H1 (cell line): Measurements from ENCODE around the gene TPO. TPM values are rescaled to one million over a fixed set of nuclear protein-coding genes. Genes with fewer than 3 reads are reported as not detected.

Experiments used
- CTCF ChIA-PET: fragments of 300-600 bp; sonication (Branson Sonifier 250); formaldehyde crosslinking; loops from one replicate; lab custom pipeline; 2021; ENCODE audit not compliant: partially characterized antibody; lab: Charles Lee
- POLR2A ChIA-PET: fragments of 300-600 bp; sonication (Branson Sonifier 250); formaldehyde crosslinking; loops from one replicate; lab custom pipeline; 2021; ENCODE audit warnings: inconsistent platforms; ENCODE audit not compliant: partially characterized antibody; lab: Charles Lee
- DNase-seq, 2 experiments: peaks; one replicate each; pipeline versions ENCODE4 v3.0.0 to v3.0.0-alpha.2; 2010 to 2022; ENCODE audit warnings: low spot score in 2 of 2, low read depth in 1 of 2, mixed read lengths in 1 of 2
- FAIRE-seq: peaks from 2 replicates; lab custom pipeline; 2011; peaks lifted over from hg19 to GRCh38; lab: Jason Lieb, UNC
- H2AFZ ChIP-seq: 2 replicates; pipeline ENCODE4 v1.8.1; 2012; ENCODE audit warnings: low read length, inconsistent platforms
- H2AK5ac ChIP-seq: 2 replicates; pipeline ENCODE4 v1.6.1; 2013; ENCODE audit warnings: low read depth, low read length
- H2BK120ac ChIP-seq: replicated peaks from 2 replicates; pipeline ENCODE3; 2013; ENCODE audit warnings: low read depth, low read length, inconsistent platforms
- H2BK12ac ChIP-seq: 2 replicates; pipeline ENCODE4 v1.6.1; 2013; ENCODE audit warnings: low read depth, low read length
- H2BK15ac ChIP-seq: 2 replicates; pipeline ENCODE4 v1.6.1; 2013; ENCODE audit warnings: low read length
- H2BK20ac ChIP-seq: 2 replicates; pipeline ENCODE4 v1.6.1; 2013; ENCODE audit warnings: low read length
- H2BK5ac ChIP-seq: 2 replicates; pipeline ENCODE4 v1.6.1; 2013; ENCODE audit warnings: low read depth, low read length
- H3K14ac ChIP-seq: 2 replicates; pipeline ENCODE4 v1.6.1; 2013; ENCODE audit warnings: inconsistent platforms; ENCODE audit not compliant: insufficient read length
- H3K18ac ChIP-seq: 2 replicates; pipeline ENCODE4 v1.6.1; 2013; ENCODE audit warnings: low read length; ENCODE audit errors: extremely low read depth
- H3K23ac ChIP-seq: 2 replicates; pipeline ENCODE4 v1.6.1; 2013; ENCODE audit warnings: inconsistent platforms; ENCODE audit not compliant: insufficient read length
- H3K23me2 ChIP-seq: 2 replicates; pipeline ENCODE4 v1.6.1; 2013; ENCODE audit warnings: low read depth, low read length
- H3K27ac ChIP-seq: 2 replicates; pipeline ENCODE4 v1.6.1; 2011; ENCODE audit warnings: low read depth, low read length, inconsistent platforms
- H3K27me3 ChIP-seq, 4 experiments: replicated peaks in 1 of 4; 1 replicate in 1 of 4; 2 replicates in 3 of 4; pipeline versions ENCODE4 v1.6.1 to v1.8.1; 2011 to 2013; ENCODE audit warnings: low read length in 3 of 4, mild to moderate bottlenecking in 3 of 4, inconsistent platforms in 2 of 4, mixed read lengths in 2 of 4, moderate library complexity in 1 of 4; ENCODE audit not compliant: control insufficient read depth in 3 of 4, insufficient read depth in 3 of 4; ENCODE audit errors: extremely low read depth in 1 of 4
- H3K36me3 ChIP-seq, 4 experiments: 2 replicates each; pipeline versions ENCODE4 v1.6.1 to v1.8.1; 2011 to 2013; ENCODE audit warnings: mild to moderate bottlenecking in 4 of 4, low read length in 3 of 4, moderate library complexity in 2 of 4, control low read depth in 1 of 4, inconsistent platforms in 1 of 4; ENCODE audit not compliant: insufficient read depth in 4 of 4, control insufficient read depth in 2 of 4
- H3K4ac ChIP-seq: replicated peaks from 2 replicates; pipeline ENCODE3; 2013; ENCODE audit warnings: low read length, low read depth, mixed read lengths, inconsistent platforms; ENCODE audit not compliant: insufficient read length
- H3K4me1 ChIP-seq, 4 experiments: replicated peaks in 1 of 4; 1 replicate in 1 of 4; 2 replicates in 3 of 4; pipeline versions ENCODE4 v1.6.1 to v1.8.1; 2011 to 2013; ENCODE audit warnings: low read length in 3 of 4, inconsistent platforms in 2 of 4, mixed read lengths in 1 of 4; ENCODE audit not compliant: insufficient read depth in 4 of 4, control insufficient read depth in 3 of 4
- H3K4me2 ChIP-seq, 2 experiments: 2 replicates each; pipeline versions ENCODE4 v1.6.1 to v1.8.1; 2011 to 2013; ENCODE audit warnings: low read depth in 2 of 2, low read length in 2 of 2, control low read depth in 1 of 2, inconsistent platforms in 1 of 2, mild to moderate bottlenecking in 1 of 2; ENCODE audit not compliant: insufficient read depth in 1 of 2
- H3K4me3 ChIP-seq, 4 experiments: fragments of 200-600, 300-600 bp in 1 of 4; sonication (generic), shearing (Covaris generic), sonication (Bioruptor Twin) in 1 of 4; 2 replicates each; pipeline versions ENCODE4 v1.5.1 to v1.8.1; 2011 to 2016; ENCODE audit warnings: low read length in 4 of 4, low read depth in 3 of 4, control low read depth in 2 of 4, inconsistent platforms in 2 of 4, mild to moderate bottlenecking in 2 of 4, mixed read lengths in 1 of 4, moderate library complexity in 1 of 4; ENCODE audit not compliant: insufficient read depth in 2 of 4; ENCODE audit errors: extremely low read depth in 1 of 4
- H3K56ac ChIP-seq: replicated peaks from 2 replicates; pipeline ENCODE3; 2013; ENCODE audit warnings: low read depth, mild to moderate bottlenecking, mixed read lengths, low read length, inconsistent platforms; ENCODE audit not compliant: insufficient read length
- H3K79me1 ChIP-seq: 2 replicates; pipeline ENCODE4 v1.6.1; 2013; ENCODE audit warnings: low read depth, low read length, control low read depth
- H3K79me2 ChIP-seq, 2 experiments: 2 replicates each; pipeline versions ENCODE4 v1.6.1 to v1.8.1; 2012 to 2013; ENCODE audit warnings: low read length in 2 of 2, mild to moderate bottlenecking in 2 of 2, inconsistent platforms in 1 of 2; ENCODE audit not compliant: insufficient read depth in 2 of 2, control insufficient read depth in 1 of 2
- H3K9ac ChIP-seq, 4 experiments: replicated peaks in 1 of 4; 1 replicate in 1 of 4; 2 replicates in 3 of 4; pipeline versions ENCODE4 v1.6.1 to v1.8.1; 2011 to 2013; ENCODE audit warnings: low read depth in 3 of 4, low read length in 3 of 4, control low read depth in 2 of 4, mild to moderate bottlenecking in 2 of 4, moderate library complexity in 2 of 4, inconsistent platforms in 1 of 4; ENCODE audit errors: extremely low read depth in 1 of 4
- H3K9me3 ChIP-seq, 2 experiments: 2 replicates each; pipeline versions ENCODE4 v1.6.1 to v1.8.1; 2012 to 2013; ENCODE audit warnings: mild to moderate bottlenecking in 2 of 2, moderate library complexity in 2 of 2, control low read depth in 1 of 2, inconsistent platforms in 1 of 2, low read depth in 1 of 2, low read length in 1 of 2, mixed read lengths in 1 of 2; ENCODE audit not compliant: insufficient read depth in 2 of 2
- H4K20me1 ChIP-seq, 2 experiments: replicated peaks in 1 of 2; 2 replicates each; pipeline versions ENCODE3 to v1.8.1; 2011 to 2013; ENCODE audit warnings: inconsistent platforms in 2 of 2, low read length in 2 of 2, mild to moderate bottlenecking in 1 of 2; ENCODE audit not compliant: insufficient read depth in 2 of 2, control insufficient read depth in 1 of 2
- H4K5ac ChIP-seq: 2 replicates; pipeline ENCODE4 v1.6.1; 2013; ENCODE audit warnings: low read length, low read depth, mixed read lengths, inconsistent platforms; ENCODE audit not compliant: insufficient read length
- H4K8ac ChIP-seq: 2 replicates; pipeline ENCODE4 v1.8.0; 2013; ENCODE audit warnings: mild to moderate bottlenecking, moderate library complexity, low read length, inconsistent platforms; ENCODE audit not compliant: insufficient read depth; ENCODE audit errors: extremely low read depth
- H4K91ac ChIP-seq: replicated peaks from 2 replicates; pipeline ENCODE3; 2013; ENCODE audit warnings: low read length, mixed read lengths, inconsistent platforms; ENCODE audit not compliant: insufficient read length
- PHF8 ChIP-seq: fragments of 200-600 bp; sonication (generic); conservative IDR thresholded peaks from 2 replicates; pipeline ENCODE4 v1.7.1; 2012; ENCODE audit warnings: low read depth, mild to moderate bottlenecking, inconsistent platforms, low read length, moderate library complexity
- RFX5 ChIP-seq: IDR thresholded peaks from 2 replicates; pipeline ENCODE4 v1.6.1; 2011; ENCODE audit warnings: low read depth, low read length, improper control_type of control experiment, borderline replicate concordance
- SIRT6 ChIP-seq: IDR thresholded peaks from one replicate; pipeline ENCODE4 v1.7.1; 2012; ENCODE audit warnings: low read length, inconsistent platforms
- SP1 ChIP-seq: IDR thresholded peaks from 2 replicates; pipeline ENCODE4 v1.6.1; 2011; ENCODE audit warnings: low read depth, low read length
- TEAD4 ChIP-seq: IDR thresholded peaks from 2 replicates; pipeline ENCODE4 v1.6.1; 2012; ENCODE audit warnings: low read depth, low read length, inconsistent platforms, mixed read lengths
- ZNF274 ChIP-seq: IDR thresholded peaks from 2 replicates; pipeline ENCODE4 v1.7.0; 2012; ENCODE audit warnings: low read length, borderline replicate concordance; ENCODE audit errors: extremely low read depth
- WGBS, 2 experiments: shearing (Covaris generic) in 1 of 2; methylation state at CpG; one replicate each; pipeline versions ENCODE4 v1.1.6 to v1.1.7; 2013 to 2015; ENCODE audit warnings: low lambda C conversion rate in 2 of 2, mixed read lengths in 2 of 2, inconsistent platforms in 1 of 2, low coverage in 1 of 2, missing lambda C conversion rate in 1 of 2; ENCODE audit not compliant: insufficient replicate concordance in 2 of 2, insufficient coverage in 1 of 2, insufficient read length in 1 of 2; ENCODE audit errors: extremely low coverage in 1 of 2, missing lambda C conversion rate in 1 of 2; 5-methylcytosine and 5-hydroxymethylcytosine counted together
- polyA plus RNA-seq, 7 experiments: library from polyadenylated mRNA; depleted of rRNA in 3 of 7; stranded (reverse) in 5 of 7; unstranded in 2 of 7; fragments of >200 nt in 5 of 7; fragments of 200-250 nt in 2 of 7; gene quantifications; 1 replicate in 5 of 7; 2 replicates in 1 of 7; 4 replicates in 1 of 7; pipeline versions ENCODE4 v1.2.1 to v1.2.3, GENCODE V29; 2011 to 2013; ENCODE audit warnings: missing spikeins in 2 of 7, mixed read lengths in 2 of 7
- total RNA-seq: library from RNA; stranded (reverse); fragmentation: NEBNext Ultra II Directional; extraction: Animal tissue kit (Norgen Biotek cat#: 25700); gene quantifications from 2 replicates; pipeline ENCODE4 v1.2.1, GENCODE V29; 2021

The TPO gene
- total and polyA plus RNA-seq, 2 of the 8 experiments (the other 6 are each of a cell fraction or from before 2014, with no cell fraction given): not detected

- H2BK120ac ChIP-seq: no peak overlapping the region
- no peak overlapping the region for H3K56ac ChIP-seq
- no peak overlapping the region for H3K4me2 ChIP-seq
- no peak overlapping the region for H3K18ac ChIP-seq
- H3K36me3 ChIP-seq: no peaks in the 10 kb centered on the region
- H3K27ac ChIP-seq: no peak overlapping the region
- POLR2A ChIA-PET: no interaction called here
- no peaks in the 10 kb centered on the region for H3K79me1 ChIP-seq
- H3K4me3 ChIP-seq: no peak overlapping the region
- no peak overlapping the region for H2BK15ac ChIP-seq
- H3K14ac ChIP-seq: no peak overlapping the region
- H4K91ac ChIP-seq: no peak overlapping the region
- FAIRE-seq: no peak
- CTCF ChIA-PET: interaction anchor here (0.7 kb wide), 1 partner anchor 376 kb away, joined by 3 read pairs; no protein-coding TSS in a partner anchor
- H3K9me3 ChIP-seq: no peaks in the 10 kb centered on the region
- H3K27me3 ChIP-seq: no peaks in the 10 kb centered on the region
- no peak overlapping the region for H3K23ac ChIP-seq
- no peak overlapping the region for H3K9ac ChIP-seq
- H2BK5ac ChIP-seq: no peak overlapping the region
- H3K79me2 ChIP-seq: no peaks in the 10 kb centered on the region
- H3K4me1 ChIP-seq: no peaks in the 10 kb centered on the region
- no peak for DNase-seq
- no peak overlapping the region for H2BK20ac ChIP-seq
- H2AK5ac ChIP-seq: no peak overlapping the region
- no peak overlapping the region for H2AFZ ChIP-seq
- H4K8ac ChIP-seq: no peak overlapping the region
- no peak for TF ChIP-seq TEAD4
- TF ChIP-seq SP1: no peak
- TF ChIP-seq PHF8: no peak
- TF ChIP-seq ZNF274: no peak
- no peak for TF ChIP-seq RFX5
- TF ChIP-seq SIRT6: no peak
- 80% methylated on average over 16 of the region's 21 CpGs; no CpG with 5 or more reads in 1 of the 2 experiments for WGBS, 2 experiments
- H4K5ac ChIP-seq: no peak overlapping the region
- peaks cover 0 to 1% of the 10 kb centered on the region in 2 experiments for H4K20me1 ChIP-seq
- H2BK12ac ChIP-seq: no peak overlapping the region
- H3K23me2 ChIP-seq: no peaks in the 10 kb centered on the region
- H3K4ac ChIP-seq: no peak overlapping the region
Measured at GRCh38 chr2:1521191-1521877, 108.1 kb downstream of the TPO start.
